Measurements from ENCODE around the gene DLL4. TPM values are rescaled to one million over a fixed set of nuclear protein-coding genes. Genes with fewer than 3 reads are reported as not detected.

DLL4 gene
- total RNA-seq, 4 donors from 2014 or later: 7.8 to 15.3 (median 12.3) TPM

DNA sequence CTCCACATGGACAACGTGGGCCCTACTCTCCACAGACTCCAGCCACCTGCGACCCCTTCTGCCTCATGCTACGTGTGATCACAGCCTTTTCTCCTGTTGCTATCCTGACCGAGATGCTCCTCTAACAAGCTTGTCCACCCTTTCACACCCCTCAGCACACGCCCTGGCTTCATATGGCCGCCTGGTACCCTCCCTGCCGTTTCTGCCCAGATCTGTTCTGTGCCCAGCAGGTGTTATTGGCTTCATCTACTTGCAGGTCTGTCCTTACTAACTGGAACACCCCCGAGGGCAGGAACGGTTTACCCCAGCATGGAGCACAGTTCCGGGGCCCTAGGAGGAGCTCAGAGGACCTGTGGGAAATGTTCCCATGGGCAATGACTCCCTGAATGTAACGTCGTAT is 34.1 kb downstream of the DLL4 start:
- no peak for TF ChIP-seq POLR2A (IDR thresholded peaks at IDR 0.05)
- TF ChIP-seq, protein P1, sequence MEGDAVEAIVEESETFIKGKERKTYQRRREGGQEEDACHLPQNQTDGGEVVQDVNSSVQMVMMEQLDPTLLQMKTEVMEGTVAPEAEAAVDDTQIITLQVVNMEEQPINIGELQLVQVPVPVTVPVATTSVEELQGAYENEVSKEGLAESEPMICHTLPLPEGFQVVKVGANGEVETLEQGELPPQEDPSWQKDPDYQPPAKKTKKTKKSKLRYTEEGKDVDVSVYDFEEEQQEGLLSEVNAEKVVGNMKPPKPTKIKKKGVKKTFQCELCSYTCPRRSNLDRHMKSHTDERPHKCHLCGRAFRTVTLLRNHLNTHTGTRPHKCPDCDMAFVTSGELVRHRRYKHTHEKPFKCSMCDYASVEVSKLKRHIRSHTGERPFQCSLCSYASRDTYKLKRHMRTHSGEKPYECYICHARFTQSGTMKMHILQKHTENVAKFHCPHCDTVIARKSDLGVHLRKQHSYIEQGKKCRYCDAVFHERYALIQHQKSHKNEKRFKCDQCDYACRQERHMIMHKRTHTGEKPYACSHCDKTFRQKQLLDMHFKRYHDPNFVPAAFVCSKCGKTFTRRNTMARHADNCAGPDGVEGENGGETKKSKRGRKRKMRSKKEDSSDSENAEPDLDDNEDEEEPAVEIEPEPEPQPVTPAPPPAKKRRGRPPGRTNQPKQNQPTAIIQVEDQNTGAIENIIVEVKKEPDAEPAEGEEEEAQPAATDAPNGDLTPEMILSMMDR (IDR thresholded peaks at IDR 0.05): no peak
- no peaks in the 10 kb centered on the region for H3K36me3 ChIP-seq
- H3K9me3 ChIP-seq: no peaks in the 10 kb centered on the region
- H3K4me3 ChIP-seq: no peak overlapping the region
- no peaks in the 10 kb centered on the region for H3K27me3 ChIP-seq
- H3K27ac ChIP-seq: no peak overlapping the region
- peaks cover 0 to 10% (median 0%) of the 10 kb centered on the region in 4 donors for H3K4me1 ChIP-seq
- DNase-seq: no peak

DNA sequence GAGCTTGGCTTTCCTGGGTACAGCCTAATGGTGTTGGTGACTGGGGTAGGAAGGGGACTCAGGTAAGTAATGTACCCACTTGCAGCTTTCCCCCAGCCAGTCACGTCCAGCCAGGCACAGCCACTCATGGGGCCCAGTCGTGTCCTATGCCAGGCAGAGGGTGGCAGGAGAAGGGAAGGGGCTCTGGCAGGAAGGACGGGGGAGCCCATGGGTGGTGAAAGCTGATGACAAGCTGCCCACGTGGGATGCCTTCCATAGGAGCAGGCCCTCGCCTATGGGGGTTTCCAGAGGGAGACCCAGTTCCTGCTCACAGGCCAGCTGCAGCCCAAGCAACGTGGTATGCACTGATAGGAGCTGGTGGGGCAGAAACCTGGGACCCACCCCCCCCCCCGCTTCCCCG is 34.9 kb downstream of the DLL4 start:
- DNase-seq: no peak
- no peaks in the 10 kb centered on the region for H3K27me3 ChIP-seq

DNA sequence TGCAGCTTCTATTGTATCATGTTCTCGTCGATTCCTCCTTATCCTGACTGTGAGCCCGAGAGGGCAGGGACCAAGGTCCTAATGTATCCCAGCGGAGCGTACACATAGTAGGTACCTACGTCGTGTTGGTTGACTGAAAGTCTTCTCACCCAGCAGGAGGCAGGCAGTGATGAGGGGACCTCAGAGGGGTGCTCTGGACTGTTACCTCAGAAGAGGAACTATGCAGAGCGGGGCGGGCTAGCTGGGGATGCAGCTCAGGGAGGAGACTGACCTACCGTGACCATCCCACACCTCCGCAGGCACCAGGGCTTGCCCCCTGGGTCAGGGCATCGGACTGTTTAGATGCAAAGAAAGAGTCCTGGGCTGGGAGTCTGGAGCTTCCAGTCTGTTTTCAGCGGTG is 35.5 kb downstream of the DLL4 start:
- no peaks in the 10 kb centered on the region for H3K27me3 ChIP-seq
- H3K36me3 ChIP-seq: no peaks in the 10 kb centered on the region
- H3K27ac ChIP-seq: no peak overlapping the region
- H3K4me3 ChIP-seq: no peak overlapping the region
- no peak for DNase-seq
- no peaks in the 10 kb centered on the region for H3K9me3 ChIP-seq
- no peak for TF ChIP-seq POLR2A (IDR thresholded peaks at IDR 0.05)
- TF ChIP-seq, protein P1 (IDR thresholded peaks at IDR 0.05): no peak
- H3K4me1 ChIP-seq: peaks cover 0 to 10% (median 0%) of the 10 kb centered on the region in 4 donors

More for the DNA sequence above, 34.9 kb downstream of the DLL4 start:
- Histone ChIP-seq H3K36me3 (no peaks in the 10 kb centered on the region), H3K4me1 (peaks cover 0 to 10% (median 0%) of the 10 kb centered on the region in 4 donors), H3K4me3 (no peak overlapping the region), H3K27ac (no peak overlapping the region), H3K9me3 (no peaks in the 10 kb centered on the region)
- TF ChIP-seq, protein P1 (IDR thresholded peaks at IDR 0.05): no peak
- TF ChIP-seq POLR2A (IDR thresholded peaks at IDR 0.05): no peak

DNA sequence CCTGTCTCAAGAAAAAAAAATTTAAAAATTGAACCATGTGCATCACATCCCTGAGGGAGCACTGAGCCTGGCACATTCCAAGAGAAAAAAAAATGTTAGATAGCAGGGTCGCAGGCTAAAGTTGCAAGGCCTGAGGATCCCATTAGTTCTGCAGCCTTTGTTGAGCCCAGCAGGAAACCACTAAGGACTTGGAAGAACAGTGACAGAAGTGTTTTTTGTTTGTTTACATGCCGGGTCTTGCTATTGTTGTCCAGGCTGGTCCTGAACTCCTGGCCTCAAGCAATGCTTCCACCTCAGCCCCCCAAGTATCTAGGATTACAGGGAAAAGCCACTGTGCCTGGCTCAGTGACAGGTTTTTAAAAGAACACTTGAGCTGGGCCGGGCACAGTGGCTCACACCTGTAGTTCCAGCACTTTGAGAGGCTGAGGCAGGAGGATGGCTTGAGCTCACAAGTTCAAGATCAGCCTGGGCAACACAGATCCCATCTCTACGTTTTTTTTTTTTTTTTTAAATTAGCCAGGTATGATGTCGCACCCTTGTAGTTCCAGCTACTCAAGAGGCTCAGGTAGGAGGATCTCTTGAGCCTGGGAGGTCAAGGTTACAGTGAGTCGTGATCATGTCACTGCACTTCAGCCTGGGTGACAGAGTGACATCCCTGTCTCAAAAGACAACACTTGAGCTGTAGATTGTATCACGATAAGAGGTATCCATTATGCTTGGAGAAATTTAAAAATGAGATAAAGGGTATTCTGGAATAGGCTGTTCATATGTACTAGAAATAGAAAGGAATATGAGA is 39.3 kb downstream of the DLL4 start:
- no peak for DNase-seq

DNA sequence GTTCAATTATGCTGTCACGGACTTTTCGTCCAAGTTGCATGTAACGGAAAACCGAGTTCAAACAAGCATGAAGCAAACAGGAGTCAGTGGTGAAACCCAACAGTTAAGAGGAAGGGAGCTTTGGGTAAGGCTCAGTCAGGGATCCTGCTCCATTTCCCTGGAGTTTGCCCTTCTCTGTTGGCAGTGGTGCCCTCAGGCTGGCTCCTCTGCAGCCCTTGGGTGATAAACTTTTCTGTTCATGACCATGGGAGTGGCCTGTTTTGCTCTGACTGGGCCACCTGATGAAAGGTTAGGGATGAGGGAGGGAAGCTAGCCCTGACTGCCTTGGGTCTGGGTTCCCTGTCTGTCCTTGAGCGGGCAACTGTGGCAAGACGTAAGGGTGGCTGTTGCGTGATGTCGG is 40.2 kb downstream of the DLL4 start:
- no peak for TF ChIP-seq POLR2A (IDR thresholded peaks at IDR 0.05)
- TF ChIP-seq, protein P1 (IDR thresholded peaks at IDR 0.05): no peak
- Histone ChIP-seq H3K4me3 (no peak overlapping the region), H3K27ac (no peak overlapping the region), H3K4me1 (no peaks in the 10 kb centered on the region), H3K27me3 (no peaks in the 10 kb centered on the region), H3K9me3 (no peaks in the 10 kb centered on the region), H3K36me3 (no peaks in the 10 kb centered on the region)
- DNase-seq: no peak

More for the DNA sequence above, 39.3 kb downstream of the DLL4 start:
- TF ChIP-seq, protein P1 (IDR thresholded peaks at IDR 0.05): no peak
- TF ChIP-seq POLR2A (IDR thresholded peaks at IDR 0.05): no peak
- H3K36me3 ChIP-seq: no peaks in the 10 kb centered on the region
- no peaks in the 10 kb centered on the region for H3K4me1 ChIP-seq
- H3K9me3 ChIP-seq: no peaks in the 10 kb centered on the region
- no peak overlapping the region for H3K27ac ChIP-seq
- no peak overlapping the region for H3K4me3 ChIP-seq
- H3K27me3 ChIP-seq: no peaks in the 10 kb centered on the region

Data from Peyer's patch (tissue), 4 donors.